ENCODE data around the gene DPF3. TPM values are rescaled to one million over a fixed set of nuclear protein-coding genes. Genes with fewer than 3 reads are reported as not detected.

DPF3 gene
- total RNA-seq, 3 donors from 2014 or later, result 0.32 to 2.8 (median 1.3) TPM

DNA sequence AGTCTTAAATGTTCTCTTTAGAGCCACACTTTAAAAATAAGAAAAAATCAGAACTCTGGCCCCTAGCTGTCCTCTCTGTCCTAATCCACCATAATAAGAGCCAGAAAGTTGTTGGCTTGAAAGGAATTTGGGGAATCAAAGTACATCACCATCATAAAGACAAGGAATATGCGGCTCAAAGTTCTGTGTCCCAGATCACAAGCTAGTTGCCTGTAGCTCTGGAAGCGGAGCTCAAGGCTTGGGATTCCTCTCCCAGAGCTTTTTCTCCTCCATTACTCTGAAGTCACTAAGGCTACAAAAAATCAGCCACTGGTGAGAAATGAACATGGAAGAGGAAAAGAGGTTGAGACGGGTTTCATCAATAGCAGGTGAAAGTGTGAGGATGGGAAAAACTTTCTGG is 6.4 kb downstream of the DPF3 start:
- Histone ChIP-seq H3K9me3 (no peaks in the 10 kb centered on the region), H3K27me3 (peaks cover 0 to 6% of the 10 kb centered on the region in 2 donors), H3K4me3 (no peak overlapping the region), H3K4me1 (no peaks in the 10 kb centered on the region), H3K27ac (no peak overlapping the region), H3K36me3 (no peaks in the 10 kb centered on the region)
- intact Hi-C loops (cut with DNase I; ENCODE audit: low total_unique reads), result no loop called here
- no peak for DNase-seq (ENCODE audit: low spot score in 2 of 2)
- TF ChIP-seq POLR2AphosphoS5 (IDR thresholded peaks at IDR 0.05), result no peak
- no peak for TF ChIP-seq POLR2A (IDR thresholded peaks at IDR 0.05)
- TF ChIP-seq, protein P1, sequence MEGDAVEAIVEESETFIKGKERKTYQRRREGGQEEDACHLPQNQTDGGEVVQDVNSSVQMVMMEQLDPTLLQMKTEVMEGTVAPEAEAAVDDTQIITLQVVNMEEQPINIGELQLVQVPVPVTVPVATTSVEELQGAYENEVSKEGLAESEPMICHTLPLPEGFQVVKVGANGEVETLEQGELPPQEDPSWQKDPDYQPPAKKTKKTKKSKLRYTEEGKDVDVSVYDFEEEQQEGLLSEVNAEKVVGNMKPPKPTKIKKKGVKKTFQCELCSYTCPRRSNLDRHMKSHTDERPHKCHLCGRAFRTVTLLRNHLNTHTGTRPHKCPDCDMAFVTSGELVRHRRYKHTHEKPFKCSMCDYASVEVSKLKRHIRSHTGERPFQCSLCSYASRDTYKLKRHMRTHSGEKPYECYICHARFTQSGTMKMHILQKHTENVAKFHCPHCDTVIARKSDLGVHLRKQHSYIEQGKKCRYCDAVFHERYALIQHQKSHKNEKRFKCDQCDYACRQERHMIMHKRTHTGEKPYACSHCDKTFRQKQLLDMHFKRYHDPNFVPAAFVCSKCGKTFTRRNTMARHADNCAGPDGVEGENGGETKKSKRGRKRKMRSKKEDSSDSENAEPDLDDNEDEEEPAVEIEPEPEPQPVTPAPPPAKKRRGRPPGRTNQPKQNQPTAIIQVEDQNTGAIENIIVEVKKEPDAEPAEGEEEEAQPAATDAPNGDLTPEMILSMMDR (IDR thresholded peaks at IDR 0.05), result no peak

GRCh38 chr14:72884386-72884785 is 9.5 kb downstream of the DPF3 start:
- TF ChIP-seq, protein P1 (IDR thresholded peaks at IDR 0.05), result no peak
- TF ChIP-seq POLR2AphosphoS5 (IDR thresholded peaks at IDR 0.05), result no peak
- no peak for TF ChIP-seq POLR2A (IDR thresholded peaks at IDR 0.05)
- no peak overlapping the region for H3K27ac ChIP-seq
- no peak overlapping the region for H3K4me3 ChIP-seq
- intact Hi-C loops (cut with DNase I; ENCODE audit: low total_unique reads), result no loop called here
- no peaks in the 10 kb centered on the region for H3K27me3 ChIP-seq
- H3K9me3 ChIP-seq, result no peaks in the 10 kb centered on the region
- H3K36me3 ChIP-seq, result no peaks in the 10 kb centered on the region
- DNase-seq (ENCODE audit: low spot score in 2 of 2), result no peak
- no peaks in the 10 kb centered on the region for H3K4me1 ChIP-seq

- H3K9me3 ChIP-seq, result no peaks in the 10 kb centered on the region
- H3K36me3 ChIP-seq, result no peaks in the 10 kb centered on the region
- intact Hi-C loops (cut with DNase I; ENCODE audit: low total_unique reads), result no loop called here
- H3K27ac ChIP-seq, result no peak overlapping the region
- no peaks in the 10 kb centered on the region for H3K4me1 ChIP-seq
- H3K4me3 ChIP-seq, result no peak overlapping the region
- no peaks in the 10 kb centered on the region for H3K27me3 ChIP-seq
- no peak for DNase-seq (ENCODE audit: low spot score in 2 of 2)
- no peak for TF ChIP-seq POLR2AphosphoS5 (IDR thresholded peaks at IDR 0.05)
- TF ChIP-seq, protein P1 (IDR thresholded peaks at IDR 0.05), result no peak
- no peak for TF ChIP-seq POLR2A (IDR thresholded peaks at IDR 0.05)
Measured at GRCh38 chr14:72883961-72884360, 9.9 kb downstream of the DPF3 start.

DNA sequence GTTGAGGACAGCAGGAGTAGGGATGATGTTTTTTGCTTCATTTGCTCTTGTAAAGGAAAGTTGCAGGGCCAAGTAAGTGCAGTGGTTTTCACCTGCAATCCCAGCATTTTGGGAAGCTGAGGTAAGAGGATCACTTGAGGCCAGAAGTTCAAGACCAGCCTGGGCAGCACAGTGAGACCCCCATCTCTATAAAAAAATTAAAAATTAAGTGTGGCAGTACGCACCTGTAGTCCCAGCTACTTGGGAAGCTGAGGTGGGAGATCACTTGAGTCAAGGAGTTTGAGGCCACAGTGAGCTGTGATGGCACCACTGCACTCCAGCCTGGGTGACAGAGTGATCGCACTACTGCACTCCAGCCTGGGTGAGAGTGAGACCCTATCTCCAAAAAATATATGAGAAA is 10.8 kb downstream of the DPF3 start:
- no peaks in the 10 kb centered on the region for H3K9me3 ChIP-seq
- TF ChIP-seq POLR2A (IDR thresholded peaks at IDR 0.05) (no peak), POLR2AphosphoS5 (IDR thresholded peaks at IDR 0.05) (no peak)
- TF ChIP-seq, protein P1 (IDR thresholded peaks at IDR 0.05), result no peak
- H3K27ac ChIP-seq, result no peak overlapping the region
- H3K36me3 ChIP-seq, result no peaks in the 10 kb centered on the region
- H3K27me3 ChIP-seq, result no peaks in the 10 kb centered on the region
- no peak overlapping the region for H3K4me3 ChIP-seq
- no peak for DNase-seq (ENCODE audit: low spot score in 2 of 2)
- intact Hi-C loops (cut with DNase I; ENCODE audit: low total_unique reads), result no loop called here
- no peaks in the 10 kb centered on the region for H3K4me1 ChIP-seq

GRCh38 chr14:72882463-72882862 is 11.4 kb downstream of the DPF3 start:
- TF ChIP-seq, protein P1 (IDR thresholded peaks at IDR 0.05), result no peak
- TF ChIP-seq POLR2A (IDR thresholded peaks at IDR 0.05), result no peak
- TF ChIP-seq POLR2AphosphoS5 (IDR thresholded peaks at IDR 0.05), result no peak

More at GRCh38 chr14:72882463-72882862, 11.4 kb downstream of the DPF3 start:
- DNase-seq (ENCODE audit: low spot score in 2 of 2), result no peak
- H3K27ac ChIP-seq, result no peak overlapping the region
- H3K36me3 ChIP-seq, result no peaks in the 10 kb centered on the region
- H3K4me3 ChIP-seq, result no peak overlapping the region
- no peaks in the 10 kb centered on the region for H3K4me1 ChIP-seq
- H3K27me3 ChIP-seq, result no peaks in the 10 kb centered on the region
- H3K9me3 ChIP-seq, result no peaks in the 10 kb centered on the region
- intact Hi-C loops (cut with DNase I; ENCODE audit: low total_unique reads), result no loop called here
